Measurements from ENCODE around the gene ITGAE.
"Not testable (repeated sequence)": the region's sequence is repeated elsewhere in the genome, so short reads cannot be mapped to it uniquely, and the experiment has no call there.

The ITGAE gene

GRCh38 chr17:3708366-3708765 is 92.6 kb downstream of the ITGAE start:
- DNase-seq (ENCODE audit: low spot score) = no peak
- TF ChIP-seq, protein P1, sequence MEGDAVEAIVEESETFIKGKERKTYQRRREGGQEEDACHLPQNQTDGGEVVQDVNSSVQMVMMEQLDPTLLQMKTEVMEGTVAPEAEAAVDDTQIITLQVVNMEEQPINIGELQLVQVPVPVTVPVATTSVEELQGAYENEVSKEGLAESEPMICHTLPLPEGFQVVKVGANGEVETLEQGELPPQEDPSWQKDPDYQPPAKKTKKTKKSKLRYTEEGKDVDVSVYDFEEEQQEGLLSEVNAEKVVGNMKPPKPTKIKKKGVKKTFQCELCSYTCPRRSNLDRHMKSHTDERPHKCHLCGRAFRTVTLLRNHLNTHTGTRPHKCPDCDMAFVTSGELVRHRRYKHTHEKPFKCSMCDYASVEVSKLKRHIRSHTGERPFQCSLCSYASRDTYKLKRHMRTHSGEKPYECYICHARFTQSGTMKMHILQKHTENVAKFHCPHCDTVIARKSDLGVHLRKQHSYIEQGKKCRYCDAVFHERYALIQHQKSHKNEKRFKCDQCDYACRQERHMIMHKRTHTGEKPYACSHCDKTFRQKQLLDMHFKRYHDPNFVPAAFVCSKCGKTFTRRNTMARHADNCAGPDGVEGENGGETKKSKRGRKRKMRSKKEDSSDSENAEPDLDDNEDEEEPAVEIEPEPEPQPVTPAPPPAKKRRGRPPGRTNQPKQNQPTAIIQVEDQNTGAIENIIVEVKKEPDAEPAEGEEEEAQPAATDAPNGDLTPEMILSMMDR (IDR thresholded peaks at IDR 0.05; ENCODE audit: extremely low read depth, missing control alignments) = no peak

GRCh38 chr17:3705718-3705984 is 95.3 kb downstream of the ITGAE start:
- DNase-seq (ENCODE audit: low spot score) = not testable (repeated sequence)

DNA sequence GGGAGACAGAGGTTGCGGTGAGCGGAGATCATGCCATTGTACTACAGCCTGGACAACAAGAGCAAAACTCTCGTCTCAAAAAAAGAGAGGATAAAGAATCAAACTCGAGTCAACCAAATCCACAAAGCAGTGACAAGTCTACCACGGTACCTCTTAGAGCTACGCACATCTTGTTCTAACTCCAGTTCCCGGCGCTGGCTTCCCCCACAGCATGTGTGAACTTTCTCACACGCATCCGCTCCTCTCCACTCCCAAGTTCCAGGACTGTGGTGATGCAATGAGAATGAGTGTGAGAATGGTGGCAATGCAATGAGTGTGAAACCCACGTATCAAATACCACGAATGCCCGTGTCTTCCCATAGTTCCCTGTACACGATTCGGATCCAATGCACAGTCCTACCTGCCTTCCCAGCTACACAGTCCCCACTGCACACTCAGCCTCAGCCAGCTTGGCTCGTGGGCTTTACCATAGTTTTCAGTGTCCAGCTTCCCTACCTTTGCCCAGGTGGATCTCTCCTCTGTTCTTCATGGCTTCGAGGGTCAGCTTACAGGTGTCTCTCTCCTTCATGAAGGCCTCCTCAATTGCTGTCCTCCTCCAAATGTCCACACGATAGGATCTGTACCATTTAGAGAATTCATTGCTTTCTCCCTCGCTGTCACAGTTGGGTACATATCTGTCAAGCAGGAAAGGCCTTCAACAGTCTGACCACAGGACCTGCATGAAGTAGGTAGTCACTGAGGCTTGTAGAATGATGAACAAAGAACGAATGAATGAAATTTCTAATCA is 95.9 kb downstream of the ITGAE start:
- TF ChIP-seq, protein P1 (IDR thresholded peaks at IDR 0.05; ENCODE audit: extremely low read depth, missing control alignments) = no peak
- no peak for DNase-seq (ENCODE audit: low spot score)

- not testable (repeated sequence) for DNase-seq (ENCODE audit: low spot score)
These were observed 98.9 kb downstream of the ITGAE start for GRCh38 chr17:3702041-3702539.

DNA sequence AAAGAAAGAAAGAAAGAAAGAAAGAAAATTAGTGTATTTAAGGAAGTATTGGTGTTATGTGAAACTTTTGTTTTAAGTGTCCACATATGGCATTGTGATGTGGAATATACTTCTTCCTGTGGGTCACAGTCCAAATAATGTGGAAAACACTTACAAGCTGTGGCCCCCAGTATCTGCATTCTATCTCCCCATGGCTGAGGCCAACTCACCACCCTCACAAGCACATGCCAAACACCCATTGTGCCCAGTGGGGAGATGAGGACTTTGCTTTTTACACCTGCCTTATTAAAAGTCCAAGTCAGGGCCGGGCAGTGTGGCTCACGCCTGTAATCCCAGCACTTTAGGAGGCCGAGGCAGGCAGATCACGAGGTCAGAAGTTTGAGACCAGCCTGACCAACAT is 101.0 kb downstream of the ITGAE start:
- TF ChIP-seq, protein P1 (IDR thresholded peaks at IDR 0.05; ENCODE audit: extremely low read depth, missing control alignments) = no peak
- no peak for DNase-seq (ENCODE audit: low spot score)

DNA sequence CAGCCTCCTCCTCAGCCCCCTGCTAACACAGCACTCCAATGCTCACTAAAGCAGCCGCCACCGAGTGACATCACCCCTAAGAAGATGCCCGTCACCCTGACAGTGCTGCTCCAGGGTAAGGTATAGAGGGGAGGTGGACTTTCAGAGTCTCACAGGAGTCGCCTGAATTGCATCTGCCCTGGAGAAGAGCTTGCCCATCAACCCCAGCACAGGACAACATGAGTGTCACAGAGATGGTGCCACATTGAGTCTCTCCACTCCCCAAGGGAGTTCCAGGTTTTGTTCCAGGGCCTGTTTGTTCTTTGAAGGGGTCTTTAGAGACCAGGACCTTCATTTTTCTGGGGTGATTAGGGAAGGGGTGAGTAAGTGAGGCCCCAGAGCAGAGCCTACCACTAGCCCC is 102.8 kb downstream of the ITGAE start:
- DNase-seq (ENCODE audit: low spot score) = no peak
- TF ChIP-seq, protein P1 (IDR thresholded peaks at IDR 0.05; ENCODE audit: extremely low read depth, missing control alignments) = no peak

GRCh38 chr17:3697103-3697476 is 103.9 kb downstream of the ITGAE start:
- no peak for DNase-seq (ENCODE audit: low spot score)
- TF ChIP-seq, protein P1 (IDR thresholded peaks at IDR 0.05; ENCODE audit: extremely low read depth, missing control alignments) = no peak

GRCh38 chr17:3695723-3696411 is 105.1 kb downstream of the ITGAE start, which contains the start of gene P2RX5:
P2RX5 (minus strand) TSS chr17:3696155; CDS start chr17:3696005, 150 bp downstream.
- peak; percentile 68 for DNase-seq (ENCODE audit: low spot score)
- TF ChIP-seq, protein P1 (IDR thresholded peaks at IDR 0.05; ENCODE audit: extremely low read depth, missing control alignments) = no peak

All from GM20000 (cell line).